GM19025 (cell line): ENCODE measurements around the gene ZNF595.
"Not testable (repeated sequence)": the region's sequence is repeated elsewhere in the genome, so short reads cannot be mapped to it uniquely, and the experiment has no call there.

Experiments used
- ATAC-seq: cut with Tn5 transposase; IDR thresholded peaks from one replicate; pipeline ENCODE4 v1.9.1; 2021; ENCODE audit warnings: mild to moderate bottlenecking, low read depth, moderate library complexity; ENCODE audit not compliant: unreplicated experiment

Gene ZNF595

GRCh38 chr4:52804-53479 lies at the start of gene ZNF595:
Gene ZNF595, plus strand, starts transcription at chr4:53321. Its CDS starts 168 bp downstream, at chr4:53489.
- not testable (repeated sequence) for ATAC-seq

- ATAC-seq, result not testable (repeated sequence)
Observed at GRCh38 chr4:9937-10870, 42.9 kb upstream of the ZNF595 start.

GRCh38 chr4:11095-11815 lies 41.9 kb upstream of the ZNF595 start:
- ATAC-seq, result not testable (repeated sequence)

GRCh38 chr4:11816-12417 lies 41.2 kb upstream of the ZNF595 start:
- ATAC-seq, result not testable (repeated sequence)

GRCh38 chr4:18128-18527 lies 35.0 kb upstream of the ZNF595 start:
- not testable (repeated sequence) for ATAC-seq

- ATAC-seq, result not testable (repeated sequence)
Observed at GRCh38 chr4:18589-18988, 34.5 kb upstream of the ZNF595 start.

GRCh38 chr4:22882-23281 lies 30.2 kb upstream of the ZNF595 start:
- not testable (repeated sequence) for ATAC-seq

GRCh38 chr4:24359-24758 lies 28.8 kb upstream of the ZNF595 start:
- ATAC-seq, result not testable (repeated sequence)

- not testable (repeated sequence) for ATAC-seq
Observed at GRCh38 chr4:27501-27900, 25.6 kb upstream of the ZNF595 start.

- ATAC-seq, result not testable (repeated sequence)
Observed at GRCh38 chr4:28767-29542, 24.2 kb upstream of the ZNF595 start.

- ATAC-seq, result not testable (repeated sequence)
Observed at GRCh38 chr4:33314-33713, 19.8 kb upstream of the ZNF595 start.

GRCh38 chr4:36559-37415 lies 16.3 kb upstream of the ZNF595 start:
- ATAC-seq, result not testable (repeated sequence)

GRCh38 chr4:38202-38601 lies 14.9 kb upstream of the ZNF595 start:
- ATAC-seq, result not testable (repeated sequence)

- ATAC-seq, result not testable (repeated sequence)
Observed at GRCh38 chr4:43375-43774, 9.7 kb upstream of the ZNF595 start.

- ATAC-seq, result not testable (repeated sequence)
Observed at GRCh38 chr4:51253-51652, 1.9 kb upstream of the ZNF595 start.

GRCh38 chr4:51655-52277 lies 1.4 kb upstream of the ZNF595 start:
- peak; percentile 54 for ATAC-seq

GRCh38 chr4:53521-53920 lies 400 bp downstream of the ZNF595 start:
- not testable (repeated sequence) for ATAC-seq

GRCh38 chr4:64733-65132 lies 11.6 kb downstream of the ZNF595 start:
- not testable (repeated sequence) for ATAC-seq
